ENCODE results near the gene PRDM16.

DNA sequence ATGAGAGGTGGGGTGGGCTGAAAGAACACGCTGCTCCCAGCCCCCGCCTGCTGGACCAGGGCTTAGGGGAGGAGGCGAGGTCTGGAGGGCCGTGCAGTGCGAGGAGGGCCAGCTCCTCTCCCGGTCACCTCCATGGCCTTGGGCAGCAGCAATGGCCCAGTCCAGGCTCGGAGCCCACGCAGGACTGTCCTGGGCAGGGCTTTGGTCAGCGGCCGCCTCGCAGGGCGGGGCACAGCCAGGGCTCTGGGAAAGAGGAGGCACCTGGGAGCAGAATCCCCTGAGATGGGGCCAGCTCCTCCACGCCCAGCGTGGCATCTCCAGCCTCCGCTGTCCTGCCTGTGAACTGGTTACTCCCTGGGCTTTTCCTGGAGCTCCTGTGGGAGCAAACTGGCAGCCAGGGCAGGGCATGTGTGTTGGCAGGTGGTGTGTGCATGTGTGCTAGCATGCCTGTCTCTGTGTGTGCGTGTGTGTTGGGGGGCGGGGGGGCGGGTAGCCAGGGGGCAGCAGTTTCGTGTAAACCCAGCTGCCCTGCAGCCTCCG is 412.9 kb downstream of the PRDM16 start:
- TF ChIP-seq CTCF (IDR thresholded peaks at IDR 0.05) (no peak), POLR2A (IDR thresholded peaks at IDR 0.05) (no peak)

Data from thyroid gland (tissue), 4 donors.